Measurements from ENCODE around the gene BSDC1.

DNA sequence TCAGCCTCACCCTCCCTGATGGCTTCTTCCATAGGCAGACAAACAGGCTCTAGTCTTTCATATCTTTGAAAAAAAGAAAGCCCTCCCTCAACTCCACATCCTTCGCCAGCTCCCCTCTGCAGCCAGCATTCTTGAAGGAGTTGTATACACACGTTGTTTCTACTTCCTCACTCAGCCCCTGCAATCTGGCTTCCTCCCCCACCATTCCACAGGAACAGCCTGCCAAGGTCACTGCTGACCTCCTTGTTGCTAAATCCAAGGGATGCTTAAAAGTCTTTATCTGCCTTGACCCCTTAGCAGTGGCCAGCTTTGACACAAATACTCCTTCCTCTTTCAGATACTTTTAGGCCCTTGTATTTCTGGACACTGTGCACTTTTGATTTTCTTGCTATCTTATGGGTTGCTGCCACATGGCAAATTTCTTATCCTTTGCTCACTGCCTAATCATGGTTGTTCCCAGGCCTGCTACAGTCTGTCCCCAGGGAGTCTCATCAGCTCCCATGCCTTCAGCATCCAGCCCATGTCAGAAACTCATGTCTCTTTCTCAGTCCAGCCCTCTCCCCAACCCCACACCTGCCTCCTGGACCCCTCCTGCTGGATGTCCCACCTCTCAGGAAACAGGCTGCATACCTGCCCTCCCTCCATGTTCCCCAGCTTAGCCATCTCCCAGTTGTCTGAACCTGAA, 40.2 kb downstream of the BSDC1 start:
- TF ChIP-seq, protein P1, sequence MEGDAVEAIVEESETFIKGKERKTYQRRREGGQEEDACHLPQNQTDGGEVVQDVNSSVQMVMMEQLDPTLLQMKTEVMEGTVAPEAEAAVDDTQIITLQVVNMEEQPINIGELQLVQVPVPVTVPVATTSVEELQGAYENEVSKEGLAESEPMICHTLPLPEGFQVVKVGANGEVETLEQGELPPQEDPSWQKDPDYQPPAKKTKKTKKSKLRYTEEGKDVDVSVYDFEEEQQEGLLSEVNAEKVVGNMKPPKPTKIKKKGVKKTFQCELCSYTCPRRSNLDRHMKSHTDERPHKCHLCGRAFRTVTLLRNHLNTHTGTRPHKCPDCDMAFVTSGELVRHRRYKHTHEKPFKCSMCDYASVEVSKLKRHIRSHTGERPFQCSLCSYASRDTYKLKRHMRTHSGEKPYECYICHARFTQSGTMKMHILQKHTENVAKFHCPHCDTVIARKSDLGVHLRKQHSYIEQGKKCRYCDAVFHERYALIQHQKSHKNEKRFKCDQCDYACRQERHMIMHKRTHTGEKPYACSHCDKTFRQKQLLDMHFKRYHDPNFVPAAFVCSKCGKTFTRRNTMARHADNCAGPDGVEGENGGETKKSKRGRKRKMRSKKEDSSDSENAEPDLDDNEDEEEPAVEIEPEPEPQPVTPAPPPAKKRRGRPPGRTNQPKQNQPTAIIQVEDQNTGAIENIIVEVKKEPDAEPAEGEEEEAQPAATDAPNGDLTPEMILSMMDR (conservative IDR thresholded peaks at IDR 0.05; ENCODE audit: low read length): no peak
- TF ChIP-seq EZH2phosphoT487 (IDR thresholded peaks at IDR 0.05; ENCODE audit: borderline replicate concordance): no peak

Data from Loucy (cell line).